H9 (cell line): ENCODE measurements around the gene TICRR. TPM values are rescaled to one million over a fixed set of nuclear protein-coding genes. Genes with fewer than 3 reads are reported as not detected.

Source experiments
- DNase-seq: peaks from one replicate; pipeline ENCODE4 v3.0.0-alpha.2; 2017
- H2AFZ ChIP-seq: one replicate; pipeline ENCODE4 v1.6.1; 2013; ENCODE audit warnings: mild to moderate bottlenecking, low read length, control low read depth, moderate library complexity
- H2AK5ac ChIP-seq: 2 replicates; pipeline ENCODE4 v1.6.1; 2013; ENCODE audit warnings: low read length, control low read depth, mixed read lengths; ENCODE audit not compliant: insufficient read length
- H2BK120ac ChIP-seq: one replicate; pipeline ENCODE4 v1.6.1; 2013; ENCODE audit warnings: low read depth, mild to moderate bottlenecking, low read length, control low read depth, inconsistent platforms; ENCODE audit not compliant: poor library complexity, severe bottlenecking
- H2BK12ac ChIP-seq: 2 replicates; pipeline ENCODE4 v1.6.1; 2013; ENCODE audit warnings: low read length, control low read depth, mixed read lengths, low read depth; ENCODE audit not compliant: insufficient read length
- H2BK15ac ChIP-seq: 2 replicates; pipeline ENCODE4 v1.6.1; 2013; ENCODE audit warnings: low read depth, low read length, control low read depth
- H2BK20ac ChIP-seq: one replicate; pipeline ENCODE4 v1.6.1; 2013; ENCODE audit warnings: low read depth, mild to moderate bottlenecking, low read length, control low read depth, inconsistent platforms; ENCODE audit not compliant: poor library complexity, severe bottlenecking
- H2BK5ac ChIP-seq: 2 replicates; pipeline ENCODE4 v1.6.1; 2013; ENCODE audit warnings: low read length, control low read depth, mixed read lengths; ENCODE audit not compliant: insufficient read length
- H3K14ac ChIP-seq: 2 replicates; pipeline ENCODE4 v1.6.1; 2013; ENCODE audit warnings: low read length, control low read depth; ENCODE audit not compliant: insufficient read depth
- H3K18ac ChIP-seq: 2 replicates; pipeline ENCODE4 v1.6.1; 2013; ENCODE audit warnings: low read depth, mild to moderate bottlenecking, mixed read lengths, low read length, control low read depth; ENCODE audit not compliant: insufficient read length
- H3K23ac ChIP-seq: 2 replicates; pipeline ENCODE4 v1.6.1; 2013; ENCODE audit warnings: low read length, control low read depth, mixed read lengths, low read depth; ENCODE audit not compliant: insufficient read length
- H3K23me2 ChIP-seq: 2 replicates; pipeline ENCODE4 v1.6.1; 2013; ENCODE audit warnings: low read depth, mild to moderate bottlenecking, mixed read lengths, low read length, control low read depth; ENCODE audit not compliant: insufficient read length, poor library complexity, severe bottlenecking
- H3K27ac ChIP-seq: 2 replicates; pipeline ENCODE4 v1.5.1; 2013; ENCODE audit warnings: low read length, control low read depth, mixed read lengths, low read depth; ENCODE audit not compliant: insufficient read length
- H3K27me3 ChIP-seq: 2 replicates; pipeline ENCODE4 v1.6.1; 2013; ENCODE audit warnings: low read length, control low read depth, inconsistent platforms; ENCODE audit not compliant: insufficient read depth
- H3K4ac ChIP-seq: 2 replicates; pipeline ENCODE4 v1.6.1; 2013; ENCODE audit warnings: low read depth, mild to moderate bottlenecking, control low read depth, inconsistent platforms, low read length, moderate library complexity
- H3K4me1 ChIP-seq: 2 replicates; pipeline ENCODE4 v1.6.1; 2013; ENCODE audit warnings: low read length, control low read depth, inconsistent platforms; ENCODE audit not compliant: insufficient read depth
- H3K4me2 ChIP-seq: 2 replicates; pipeline ENCODE4 v1.6.1; 2013; ENCODE audit warnings: low read length, control low read depth, mixed read lengths; ENCODE audit not compliant: insufficient read length, insufficient read depth
- H3K56ac ChIP-seq: 2 replicates; pipeline ENCODE4 v1.6.1; 2013; ENCODE audit warnings: low read depth, mild to moderate bottlenecking, mixed read lengths, low read length, control low read depth; ENCODE audit not compliant: insufficient read length
- H3K79me1 ChIP-seq: 2 replicates; pipeline ENCODE4 v1.6.1; 2013; ENCODE audit warnings: low read depth, mild to moderate bottlenecking, moderate library complexity, low read length, control low read depth, inconsistent platforms; ENCODE audit not compliant: insufficient read depth, poor library complexity, severe bottlenecking
- H3K79me2 ChIP-seq: 2 replicates; pipeline ENCODE4 v1.6.1; 2013; ENCODE audit warnings: low read length, control low read depth, inconsistent platforms; ENCODE audit not compliant: insufficient read depth
- H3K9ac ChIP-seq: 2 replicates; pipeline ENCODE4 v1.6.1; 2013; ENCODE audit warnings: low read length, control low read depth, mixed read lengths; ENCODE audit not compliant: insufficient read length; ENCODE audit errors: extremely low read depth
- H3K9me3 ChIP-seq: one replicate; pipeline ENCODE4 v1.6.1; 2013; ENCODE audit warnings: low read depth, low read length, inconsistent platforms; ENCODE audit not compliant: control insufficient read depth
- H3T11ph ChIP-seq: one replicate; pipeline ENCODE4 v1.6.1; 2013; ENCODE audit warnings: mild to moderate bottlenecking, low read length, control low read depth, inconsistent platforms
- H4K20me1 ChIP-seq: one replicate; pipeline ENCODE4 v1.6.1; 2013; ENCODE audit not compliant: control insufficient read depth, insufficient read length, insufficient read depth
- H4K5ac ChIP-seq: 2 replicates; pipeline ENCODE4 v1.6.1; 2013; ENCODE audit warnings: low read depth, mild to moderate bottlenecking, mixed read lengths, low read length, control low read depth; ENCODE audit not compliant: insufficient read length
- H4K8ac ChIP-seq: replicated peaks from 2 replicates; pipeline ENCODE4 v1.6.1; 2013; ENCODE audit warnings: low read length, control low read depth, mixed read lengths, low read depth; ENCODE audit not compliant: insufficient read length
- H4K91ac ChIP-seq: 2 replicates; pipeline ENCODE4 v1.6.1; 2013; ENCODE audit warnings: low read depth, mild to moderate bottlenecking, moderate library complexity, mixed read lengths, low read length, control low read depth; ENCODE audit not compliant: insufficient read length
- H3K27ac Mint-ChIP-seq, 3 experiments: 2 replicates in 2 of 3; 3 replicates in 1 of 3; pipeline ENCODE4 v1.8.0; 2020 to 2021; ENCODE audit warnings: mixed read lengths in 3 of 3, mild to moderate bottlenecking in 1 of 3, moderate library complexity in 1 of 3
- H3K27me3 Mint-ChIP-seq: 2 replicates; pipeline ENCODE4 v1.8.0; 2021; ENCODE audit warnings: low read depth, mild to moderate bottlenecking, moderate library complexity, mixed read lengths
- H3K36me3 Mint-ChIP-seq, 3 experiments: 2 replicates in 2 of 3; 3 replicates in 1 of 3; pipeline ENCODE4 v1.8.0; 2020 to 2021; ENCODE audit warnings: low read depth in 3 of 3, mixed read lengths in 3 of 3; ENCODE audit not compliant: insufficient read depth in 1 of 3
- H3K4me1 Mint-ChIP-seq, 2 experiments: 2 replicates each; pipeline ENCODE4 v1.8.0; 2020; ENCODE audit warnings: mixed read lengths in 2 of 2
- H3K4me3 Mint-ChIP-seq, 2 experiments: 2 replicates in 1 of 2; 3 replicates in 1 of 2; pipeline ENCODE4 v1.8.0; 2020 to 2021; ENCODE audit warnings: mild to moderate bottlenecking in 2 of 2, mixed read lengths in 2 of 2, moderate library complexity in 1 of 2
- H3K9me3 Mint-ChIP-seq, 2 experiments: 2 replicates in 1 of 2; 3 replicates in 1 of 2; pipeline ENCODE4 v1.8.0; 2020; ENCODE audit warnings: mild to moderate bottlenecking in 2 of 2, mixed read lengths in 2 of 2, moderate library complexity in 1 of 2
- WGBS: extraction: QIAGEN DNeasy Blood & Tissue Kit; methylation state at CpG from one replicate; pipeline ENCODE4 v1.1.7; 2013; ENCODE audit warnings: missing lambda C conversion rate, low lambda C conversion rate, mixed read lengths; ENCODE audit not compliant: insufficient read length; ENCODE audit errors: extremely low coverage; 5-methylcytosine and 5-hydroxymethylcytosine counted together
- total RNA-seq: library from RNA; stranded (reverse); gene quantifications from 2 replicates; pipeline ENCODE4 v1.2.1, GENCODE V29; 2021
- TF ChIP-seq, protein P1 (sequence below): fragments of 200-600 bp; sonication (generic); conservative IDR thresholded peaks from 3 replicates; pipeline ENCODE4 v1.8.0; 2021; ENCODE audit warnings: antibody characterized with exemption, mild to moderate bottlenecking

Gene TICRR
- total RNA-seq, 1 experiment from 2014 or later, result 26.0 TPM

DNA sequence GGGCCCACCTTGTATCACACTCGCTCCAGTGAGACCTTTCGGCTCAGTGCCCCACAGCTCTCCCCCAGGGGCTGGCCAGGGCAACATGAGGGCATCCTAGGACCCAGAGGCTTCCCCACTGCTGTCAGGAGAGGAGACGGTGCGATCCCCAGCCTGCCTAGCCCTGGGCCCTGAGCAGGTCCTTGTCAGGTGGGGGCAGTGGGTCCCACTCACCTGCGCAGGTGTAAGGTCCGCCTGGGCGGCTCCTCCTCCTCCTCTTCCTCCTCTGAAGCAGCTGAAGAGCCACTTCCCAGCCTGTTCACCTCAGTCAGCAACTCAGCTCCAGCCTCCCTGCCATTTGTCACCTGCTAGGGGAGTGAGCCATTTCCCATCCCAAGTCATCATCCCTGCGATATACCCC lies 70.4 kb downstream of the TICRR start:
- no peaks in the 10 kb centered on the region for H4K20me1 ChIP-seq
- no peak overlapping the region for H2BK12ac ChIP-seq
- no peaks in the 10 kb centered on the region for H3K23me2 ChIP-seq
- H4K5ac ChIP-seq, result no peak overlapping the region
- H3K79me2 ChIP-seq, result no peaks in the 10 kb centered on the region
- no peak overlapping the region for H2AFZ ChIP-seq
- WGBS, result no CpG with 5 or more reads among the region's 8 CpGs
- no peak overlapping the region for H2BK120ac ChIP-seq
- no peak overlapping the region for H2BK20ac ChIP-seq
- H3K23ac ChIP-seq, result no peak overlapping the region
- H3K27me3 ChIP-seq, result no peaks in the 10 kb centered on the region
- no peak for DNase-seq
- no peak overlapping the region for H3K4ac ChIP-seq
- no peak overlapping the region for H3K4me2 ChIP-seq
- H2BK15ac ChIP-seq, result no peak overlapping the region
- no peak overlapping the region for H3K9ac ChIP-seq
- Mint-ChIP-seq H3K27ac (no peak overlapping the region), H3K36me3 (peaks cover 24 to 68% (median 53%) of the 10 kb centered on the region in 3 experiments; a peak in 6 of 7 replicates), H3K4me3 (no peak overlapping the region), H3K4me1 (peaks cover 3 to 7% of the 10 kb centered on the region in 2 experiments), H3K27me3 (no peaks in the 10 kb centered on the region), H3K9me3 (no peaks in the 10 kb centered on the region; a peak in 1 of 5 replicates)
- no peaks in the 10 kb centered on the region for H3K4me1 ChIP-seq
- no peak overlapping the region for H3K56ac ChIP-seq
- H2BK5ac ChIP-seq, result no peak overlapping the region
- no peak overlapping the region for H3K18ac ChIP-seq
- no peak overlapping the region for H3T11ph ChIP-seq
- TF ChIP-seq, protein P1, sequence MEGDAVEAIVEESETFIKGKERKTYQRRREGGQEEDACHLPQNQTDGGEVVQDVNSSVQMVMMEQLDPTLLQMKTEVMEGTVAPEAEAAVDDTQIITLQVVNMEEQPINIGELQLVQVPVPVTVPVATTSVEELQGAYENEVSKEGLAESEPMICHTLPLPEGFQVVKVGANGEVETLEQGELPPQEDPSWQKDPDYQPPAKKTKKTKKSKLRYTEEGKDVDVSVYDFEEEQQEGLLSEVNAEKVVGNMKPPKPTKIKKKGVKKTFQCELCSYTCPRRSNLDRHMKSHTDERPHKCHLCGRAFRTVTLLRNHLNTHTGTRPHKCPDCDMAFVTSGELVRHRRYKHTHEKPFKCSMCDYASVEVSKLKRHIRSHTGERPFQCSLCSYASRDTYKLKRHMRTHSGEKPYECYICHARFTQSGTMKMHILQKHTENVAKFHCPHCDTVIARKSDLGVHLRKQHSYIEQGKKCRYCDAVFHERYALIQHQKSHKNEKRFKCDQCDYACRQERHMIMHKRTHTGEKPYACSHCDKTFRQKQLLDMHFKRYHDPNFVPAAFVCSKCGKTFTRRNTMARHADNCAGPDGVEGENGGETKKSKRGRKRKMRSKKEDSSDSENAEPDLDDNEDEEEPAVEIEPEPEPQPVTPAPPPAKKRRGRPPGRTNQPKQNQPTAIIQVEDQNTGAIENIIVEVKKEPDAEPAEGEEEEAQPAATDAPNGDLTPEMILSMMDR, result no peak
- no peak overlapping the region for H2AK5ac ChIP-seq
- no peak overlapping the region for H3K14ac ChIP-seq
- H4K8ac ChIP-seq, result no peak overlapping the region
- H3K9me3 ChIP-seq, result no peaks in the 10 kb centered on the region
- H3K79me1 ChIP-seq, result no peaks in the 10 kb centered on the region
- H3K27ac ChIP-seq, result no peak overlapping the region
- no peak overlapping the region for H4K91ac ChIP-seq
